ENCODE results near the gene PLIN3.
A peak's percentile ranks its signal among the peaks of the same experiment; 100 is the strongest.
"Not testable (repeated sequence)": the region's sequence is repeated elsewhere in the genome, so short reads cannot be mapped to it uniquely, and the experiment has no call there.

PLIN3 gene

DNA sequence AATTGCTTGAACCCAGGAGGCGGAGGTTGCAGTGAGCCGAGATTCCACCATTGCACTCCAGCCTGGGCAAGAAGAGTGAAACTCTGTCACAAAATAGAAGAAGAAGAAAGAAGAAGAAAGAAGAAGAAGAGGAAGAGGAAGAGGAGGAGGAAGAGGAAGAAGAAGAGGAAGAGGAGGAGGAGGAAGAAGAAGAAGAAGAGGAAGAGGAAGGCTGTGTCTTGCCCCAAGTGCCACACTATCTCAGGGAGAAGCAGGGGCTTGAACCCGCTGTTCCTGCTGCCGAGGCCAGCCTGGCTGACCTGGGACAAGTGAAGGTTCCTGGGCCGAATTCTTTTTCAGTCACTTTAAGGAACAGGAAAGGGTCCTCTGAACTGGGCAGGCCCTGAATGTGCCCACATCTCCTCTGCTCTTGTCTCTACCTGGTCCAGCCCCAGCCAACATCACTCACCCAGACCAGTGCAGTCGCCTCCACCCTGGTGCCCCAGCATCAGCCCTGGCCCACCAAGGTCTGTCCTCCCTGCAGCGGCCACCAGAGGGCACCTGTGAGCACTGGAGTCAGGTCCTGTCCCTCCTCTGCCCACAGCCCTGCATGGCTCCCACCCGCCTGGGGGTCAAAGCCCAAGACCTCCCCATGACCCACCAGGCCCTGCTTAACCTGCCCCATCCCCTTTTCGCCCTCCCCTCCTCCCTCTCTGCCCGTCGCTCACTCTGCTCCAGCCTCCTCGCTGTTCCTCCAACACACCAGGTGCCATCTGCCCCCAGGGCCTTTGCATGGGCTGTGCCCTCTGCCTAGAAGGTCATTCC, 55.9 kb downstream of the PLIN3 start:
- no peak for DNase-seq (ENCODE audit: low read depth in 2 of 2)

DNA sequence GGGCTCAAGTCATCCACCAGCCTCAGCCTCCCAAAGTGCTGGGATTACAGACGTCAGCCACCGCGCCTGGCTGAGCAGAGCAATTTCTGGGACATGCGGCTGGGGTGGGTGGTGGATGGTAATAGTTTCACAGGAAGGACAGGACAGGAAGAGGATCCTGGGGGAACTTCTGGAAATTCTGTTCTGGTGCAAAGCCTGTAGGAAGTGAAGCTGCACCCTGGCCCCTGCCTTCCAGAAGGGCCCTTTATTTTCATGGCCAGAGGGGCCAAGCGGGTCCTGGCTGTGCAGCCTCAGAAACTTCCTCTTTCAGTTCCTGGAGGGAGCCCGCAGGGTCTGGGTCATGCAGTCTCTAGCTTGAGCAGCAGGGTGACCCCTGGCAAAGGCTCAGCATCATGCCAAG, 60.3 kb downstream of the PLIN3 start:
- DNase-seq (ENCODE audit: low read depth in 2 of 2): no peak

DNA sequence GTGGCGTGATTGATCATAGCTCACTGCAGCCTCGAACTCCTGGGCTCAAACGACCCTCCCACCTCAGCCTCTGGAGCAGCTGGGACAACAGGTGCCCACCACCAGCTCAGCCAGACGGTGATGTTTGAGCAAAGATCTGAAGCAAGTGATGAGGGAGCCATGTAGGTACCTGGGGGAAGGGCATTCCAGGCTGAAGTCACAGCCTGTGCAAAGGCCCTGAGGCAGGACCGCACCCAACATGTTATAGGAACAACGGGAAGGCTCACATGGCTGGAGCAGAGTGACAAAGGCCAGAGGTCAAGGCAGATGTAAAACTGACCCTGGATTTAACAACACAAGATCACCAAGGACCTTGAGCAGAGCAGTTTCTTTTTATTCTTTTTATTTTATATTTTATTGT, 61.1 kb downstream of the PLIN3 start:
- DNase-seq (ENCODE audit: low read depth in 2 of 2): no peak

GRCh38 chr19:4805140-4805539, 62.3 kb downstream of the PLIN3 start:
- DNase-seq (ENCODE audit: low read depth in 2 of 2): not testable (repeated sequence)

GRCh38 chr19:4803736-4804695, 63.5 kb downstream of the PLIN3 start:
- no peak for DNase-seq (ENCODE audit: low read depth in 2 of 2)

- no peak for DNase-seq (ENCODE audit: low read depth in 2 of 2)
Measured at GRCh38 chr19:4802711-4803110, 64.8 kb downstream of the PLIN3 start.

GRCh38 chr19:4801085-4801619, 66.3 kb downstream of the PLIN3 start:
- no peak for DNase-seq (ENCODE audit: low read depth in 2 of 2)

GRCh38 chr19:4800591-4801081, 66.8 kb downstream of the PLIN3 start:
- no peak for DNase-seq (ENCODE audit: low read depth in 2 of 2)

GRCh38 chr19:4795400-4795799, 72.1 kb downstream of the PLIN3 start:
- no peak for DNase-seq (ENCODE audit: low read depth in 2 of 2)

DNA sequence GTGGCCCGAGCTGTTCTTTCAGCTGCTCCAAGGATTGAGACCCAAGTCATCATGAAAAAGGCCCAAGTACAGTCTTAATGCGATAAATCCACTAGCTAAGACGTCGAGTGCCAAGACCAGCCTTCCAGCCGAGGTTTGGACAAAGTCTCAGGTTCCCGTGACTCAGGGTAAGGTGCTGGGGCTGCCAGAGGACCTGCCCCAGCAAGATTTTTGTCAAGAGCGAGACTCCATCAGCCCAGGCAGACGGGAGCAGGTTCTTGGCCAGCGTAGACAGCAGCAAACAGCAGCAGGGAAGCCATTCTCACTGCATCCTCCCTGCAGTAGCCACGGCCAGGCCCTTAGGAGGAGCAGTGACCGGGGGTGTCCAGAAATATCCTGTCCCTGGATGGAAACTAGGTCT, 72.5 kb downstream of the PLIN3 start:
- DNase-seq (ENCODE audit: low read depth in 2 of 2): no peak

DNA sequence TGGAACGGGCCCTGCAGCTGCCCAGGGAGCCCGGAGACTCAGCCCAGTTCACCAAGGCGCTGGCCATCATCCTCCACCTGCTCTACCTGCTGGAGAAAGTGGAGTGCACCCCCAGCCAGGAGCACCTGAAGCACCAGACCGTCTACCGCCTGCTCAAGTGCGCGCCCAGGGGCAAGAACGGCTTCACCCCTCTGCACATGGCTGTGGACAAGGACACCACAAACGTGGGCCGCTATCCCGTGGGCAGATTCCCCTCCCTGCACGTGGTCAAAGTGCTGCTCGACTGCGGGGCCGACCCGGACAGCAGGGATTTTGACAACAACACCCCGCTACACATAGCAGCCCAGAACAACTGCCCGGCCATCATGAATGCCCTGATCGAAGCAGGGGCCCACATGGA, 74.2 kb downstream of the PLIN3 start:
- not testable (repeated sequence) for DNase-seq (ENCODE audit: low read depth in 2 of 2)

- DNase-seq (ENCODE audit: low read depth in 2 of 2): not testable (repeated sequence)
Measured at GRCh38 chr19:4792866-4793195, 74.6 kb downstream of the PLIN3 start.

GRCh38 chr19:4792019-4792865, 75.2 kb downstream of the PLIN3 start:
- DNase-seq (ENCODE audit: low read depth in 2 of 2): not testable (repeated sequence)

GRCh38 chr19:4791183-4792018, 76.1 kb downstream of the PLIN3 start, which contains the start of gene FEM1A:
Gene FEM1A (plus strand): TSS chr19:4791734. CDS start chr19:4791855, 121 bp downstream.
- peak; percentile 100 for DNase-seq (ENCODE audit: low read depth in 2 of 2)
